ENCODE results near the gene CD79A.

GRCh38 chr19:41917676-41918075, 40.6 kb downstream of the CD79A start:
- TF ChIP-seq CTCF (IDR thresholded peaks at IDR 0.05) (no peak), POLR2AphosphoS5 (IDR thresholded peaks at IDR 0.05) (no peak), POLR2A (IDR thresholded peaks at IDR 0.05) (no peak)
